Measurements from ENCODE around the gene QSER1.
"Not testable (repeated sequence)": the region's sequence is repeated elsewhere in the genome, so short reads cannot be mapped to it uniquely, and the experiment has no call there.

- TF ChIP-seq, protein P1, sequence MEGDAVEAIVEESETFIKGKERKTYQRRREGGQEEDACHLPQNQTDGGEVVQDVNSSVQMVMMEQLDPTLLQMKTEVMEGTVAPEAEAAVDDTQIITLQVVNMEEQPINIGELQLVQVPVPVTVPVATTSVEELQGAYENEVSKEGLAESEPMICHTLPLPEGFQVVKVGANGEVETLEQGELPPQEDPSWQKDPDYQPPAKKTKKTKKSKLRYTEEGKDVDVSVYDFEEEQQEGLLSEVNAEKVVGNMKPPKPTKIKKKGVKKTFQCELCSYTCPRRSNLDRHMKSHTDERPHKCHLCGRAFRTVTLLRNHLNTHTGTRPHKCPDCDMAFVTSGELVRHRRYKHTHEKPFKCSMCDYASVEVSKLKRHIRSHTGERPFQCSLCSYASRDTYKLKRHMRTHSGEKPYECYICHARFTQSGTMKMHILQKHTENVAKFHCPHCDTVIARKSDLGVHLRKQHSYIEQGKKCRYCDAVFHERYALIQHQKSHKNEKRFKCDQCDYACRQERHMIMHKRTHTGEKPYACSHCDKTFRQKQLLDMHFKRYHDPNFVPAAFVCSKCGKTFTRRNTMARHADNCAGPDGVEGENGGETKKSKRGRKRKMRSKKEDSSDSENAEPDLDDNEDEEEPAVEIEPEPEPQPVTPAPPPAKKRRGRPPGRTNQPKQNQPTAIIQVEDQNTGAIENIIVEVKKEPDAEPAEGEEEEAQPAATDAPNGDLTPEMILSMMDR (conservative IDR thresholded peaks at IDR 0.05 in 1 of 2, IDR thresholded peaks at IDR 0.05 in 1 of 2; ENCODE audit: low read depth in 1 of 2, low read length in 2 of 2) = not testable (repeated sequence)
- not testable (repeated sequence) for TF ChIP-seq EZH2 (IDR thresholded peaks at IDR 0.05; ENCODE audit: low read length, missing control alignments)
These were observed 43.6 kb downstream of the QSER1 start for GRCh38 chr11:32936178-32936577.
